ENCODE data around the gene DAPP1.

DNA sequence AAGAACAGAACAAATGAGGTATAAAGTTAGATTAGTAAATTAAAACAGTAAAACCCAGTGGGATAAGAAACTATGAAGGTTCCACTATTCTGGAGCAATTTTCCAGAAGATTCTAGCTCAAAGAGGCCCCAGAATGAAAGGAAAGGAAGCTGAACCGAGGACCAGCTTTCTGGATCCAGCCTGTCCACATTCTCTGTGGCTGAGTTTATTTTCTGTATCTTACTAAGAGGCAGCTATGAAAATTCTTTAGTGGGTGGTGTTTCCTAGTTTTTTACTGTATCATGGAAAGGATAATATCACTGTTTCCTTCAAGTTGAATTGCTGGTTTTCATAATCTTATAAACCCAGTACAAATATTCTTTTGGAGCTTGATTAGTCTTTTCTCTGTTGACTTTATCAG lies 11.8 kb downstream of the DAPP1 start:
- TF ChIP-seq RNF2 (IDR thresholded peaks at IDR 0.05; ENCODE audit: borderline replicate concordance, low read depth) (no peak), RCOR1 (IDR thresholded peaks at IDR 0.05; ENCODE audit: low read depth, low read length) (no peak), POLR2A (IDR thresholded peaks at IDR 0.05; ENCODE audit: low read length) (no peak), CEBPB (IDR thresholded peaks at IDR 0.05) (no peak), NR3C1 (IDR thresholded peaks at IDR 0.05) (no peak), SREBF2 (IDR thresholded peaks at IDR 0.05) (no peak), PHF8 (IDR thresholded peaks at IDR 0.05; ENCODE audit: borderline replicate concordance, low read depth) (no peak), BHLHE40 (IDR thresholded peaks at IDR 0.05; ENCODE audit: low read depth, low read length) (no peak)
- TF ChIP-seq, protein P1, sequence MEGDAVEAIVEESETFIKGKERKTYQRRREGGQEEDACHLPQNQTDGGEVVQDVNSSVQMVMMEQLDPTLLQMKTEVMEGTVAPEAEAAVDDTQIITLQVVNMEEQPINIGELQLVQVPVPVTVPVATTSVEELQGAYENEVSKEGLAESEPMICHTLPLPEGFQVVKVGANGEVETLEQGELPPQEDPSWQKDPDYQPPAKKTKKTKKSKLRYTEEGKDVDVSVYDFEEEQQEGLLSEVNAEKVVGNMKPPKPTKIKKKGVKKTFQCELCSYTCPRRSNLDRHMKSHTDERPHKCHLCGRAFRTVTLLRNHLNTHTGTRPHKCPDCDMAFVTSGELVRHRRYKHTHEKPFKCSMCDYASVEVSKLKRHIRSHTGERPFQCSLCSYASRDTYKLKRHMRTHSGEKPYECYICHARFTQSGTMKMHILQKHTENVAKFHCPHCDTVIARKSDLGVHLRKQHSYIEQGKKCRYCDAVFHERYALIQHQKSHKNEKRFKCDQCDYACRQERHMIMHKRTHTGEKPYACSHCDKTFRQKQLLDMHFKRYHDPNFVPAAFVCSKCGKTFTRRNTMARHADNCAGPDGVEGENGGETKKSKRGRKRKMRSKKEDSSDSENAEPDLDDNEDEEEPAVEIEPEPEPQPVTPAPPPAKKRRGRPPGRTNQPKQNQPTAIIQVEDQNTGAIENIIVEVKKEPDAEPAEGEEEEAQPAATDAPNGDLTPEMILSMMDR (IDR thresholded peaks at IDR 0.05), result no peak
- TF ChIP-seq, protein P2, sequence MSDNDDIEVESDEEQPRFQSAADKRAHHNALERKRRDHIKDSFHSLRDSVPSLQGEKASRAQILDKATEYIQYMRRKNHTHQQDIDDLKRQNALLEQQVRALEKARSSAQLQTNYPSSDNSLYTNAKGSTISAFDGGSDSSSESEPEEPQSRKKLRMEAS (IDR thresholded peaks at IDR 0.05), result no peak

Measured in A549 (cell line).